ENCODE results near the gene MAST4. TPM values are rescaled to one million over a fixed set of nuclear protein-coding genes. Genes with fewer than 3 reads are reported as not detected.

Gene MAST4
- total RNA-seq, 2 donors from 2014 or later: 9.5 to 20.8 TPM

DNA sequence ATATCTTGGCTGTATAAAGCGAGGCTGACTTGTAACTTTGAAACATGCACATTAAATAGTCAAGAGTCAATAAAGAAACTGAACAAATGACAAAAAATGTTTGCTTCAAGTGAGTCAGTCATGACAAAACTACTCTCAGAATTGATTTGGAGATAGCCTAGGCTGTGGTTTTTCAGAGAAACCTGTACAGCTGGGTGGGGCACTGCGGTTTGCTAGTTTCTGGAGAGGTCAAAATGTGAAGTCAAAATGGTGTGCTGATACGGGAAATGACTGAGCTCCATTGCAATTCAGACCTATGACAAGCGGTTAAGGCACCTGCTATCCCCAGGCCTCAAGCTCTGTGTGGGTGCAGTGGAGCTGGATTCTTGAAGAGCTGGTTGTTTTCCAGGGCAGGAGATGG is 610.7 kb downstream of the MAST4 start:
- Histone ChIP-seq H3K9ac (ENCODE audit: low read depth in 2 of 2, low read length in 2 of 2) (no peak overlapping the region), H3K4me1 (peaks cover 8% of the 10 kb centered on the region), H3K27me3 (no peaks in the 10 kb centered on the region), H3K36me3 (no peaks in the 10 kb centered on the region), H3K9me3 (no peaks in the 10 kb centered on the region), H3K27ac (peak overlapping the region; percentile 60), H3K4me3 (no peak overlapping the region)
- intact Hi-C loops (cut with DNase I): loop anchor here (5.0 to 10.0 kb wide), 3 partner anchors 40 to 395 kb away; no protein-coding TSS in a partner anchor
- TF ChIP-seq, protein P1, sequence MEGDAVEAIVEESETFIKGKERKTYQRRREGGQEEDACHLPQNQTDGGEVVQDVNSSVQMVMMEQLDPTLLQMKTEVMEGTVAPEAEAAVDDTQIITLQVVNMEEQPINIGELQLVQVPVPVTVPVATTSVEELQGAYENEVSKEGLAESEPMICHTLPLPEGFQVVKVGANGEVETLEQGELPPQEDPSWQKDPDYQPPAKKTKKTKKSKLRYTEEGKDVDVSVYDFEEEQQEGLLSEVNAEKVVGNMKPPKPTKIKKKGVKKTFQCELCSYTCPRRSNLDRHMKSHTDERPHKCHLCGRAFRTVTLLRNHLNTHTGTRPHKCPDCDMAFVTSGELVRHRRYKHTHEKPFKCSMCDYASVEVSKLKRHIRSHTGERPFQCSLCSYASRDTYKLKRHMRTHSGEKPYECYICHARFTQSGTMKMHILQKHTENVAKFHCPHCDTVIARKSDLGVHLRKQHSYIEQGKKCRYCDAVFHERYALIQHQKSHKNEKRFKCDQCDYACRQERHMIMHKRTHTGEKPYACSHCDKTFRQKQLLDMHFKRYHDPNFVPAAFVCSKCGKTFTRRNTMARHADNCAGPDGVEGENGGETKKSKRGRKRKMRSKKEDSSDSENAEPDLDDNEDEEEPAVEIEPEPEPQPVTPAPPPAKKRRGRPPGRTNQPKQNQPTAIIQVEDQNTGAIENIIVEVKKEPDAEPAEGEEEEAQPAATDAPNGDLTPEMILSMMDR (IDR thresholded peaks at IDR 0.05): no peak
- DNase-seq: peak; percentile 78

- Histone ChIP-seq H3K4me1 (peaks cover 8% of the 10 kb centered on the region), H3K9me3 (no peaks in the 10 kb centered on the region), H3K27me3 (no peaks in the 10 kb centered on the region), H3K9ac (ENCODE audit: low read depth in 2 of 2, low read length in 2 of 2) (no peak overlapping the region), H3K36me3 (no peaks in the 10 kb centered on the region), H3K4me3 (no peak overlapping the region), H3K27ac (no peak overlapping the region)
- DNase-seq: no peak
- intact Hi-C loops (cut with DNase I): loop anchor here (5.0 to 10.0 kb wide), 3 partner anchors 41 to 396 kb away; no protein-coding TSS in a partner anchor
- TF ChIP-seq, protein P1 (IDR thresholded peaks at IDR 0.05): no peak
Observed at GRCh38 chr5:67208403-67208802, 612.2 kb downstream of the MAST4 start.

GRCh38 chr5:67209141-67209771 is 613.1 kb downstream of the MAST4 start:
- Histone ChIP-seq H3K27ac (no peak overlapping the region), H3K9me3 (no peaks in the 10 kb centered on the region), H3K4me1 (peaks cover 6% of the 10 kb centered on the region), H3K27me3 (no peaks in the 10 kb centered on the region), H3K4me3 (no peak overlapping the region), H3K9ac (ENCODE audit: low read depth in 2 of 2, low read length in 2 of 2) (no peak overlapping the region), H3K36me3 (no peaks in the 10 kb centered on the region)
- intact Hi-C loops (cut with DNase I): loop anchor here (5.0 to 10.0 kb wide), 3 partner anchors 42 to 397 kb away; no protein-coding TSS in a partner anchor
- DNase-seq: peak; percentile 87
- TF ChIP-seq, protein P1 (IDR thresholded peaks at IDR 0.05): peak; percentile 87

DNA sequence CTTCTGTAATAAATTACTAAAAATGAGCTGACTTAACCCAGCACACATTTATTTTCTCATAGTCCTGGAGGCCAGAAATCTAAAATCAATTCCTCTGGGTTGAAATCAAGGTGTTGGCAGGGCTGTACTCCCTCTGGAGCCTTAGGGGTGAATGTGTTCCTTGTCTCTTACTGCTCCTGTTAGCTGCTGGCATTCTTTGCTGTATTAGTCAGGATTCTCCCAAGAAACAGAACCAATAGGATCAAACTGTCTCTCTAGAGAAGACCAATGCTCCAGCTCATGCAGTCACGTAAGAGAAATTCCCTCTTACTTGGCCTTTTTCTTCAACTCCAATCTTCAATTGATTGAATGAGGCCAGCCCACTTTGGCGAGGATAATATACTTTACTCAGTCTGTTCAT is 615.7 kb downstream of the MAST4 start:
- Histone ChIP-seq H3K9me3 (no peaks in the 10 kb centered on the region), H3K4me1 (peaks cover 16% of the 10 kb centered on the region), H3K27ac (no peak overlapping the region), H3K9ac (ENCODE audit: low read depth in 2 of 2, low read length in 2 of 2) (no peak overlapping the region), H3K36me3 (no peaks in the 10 kb centered on the region), H3K27me3 (no peaks in the 10 kb centered on the region), H3K4me3 (no peak overlapping the region)
- intact Hi-C loops (cut with DNase I): no loop called here
- DNase-seq: no peak
- TF ChIP-seq, protein P1 (IDR thresholded peaks at IDR 0.05): no peak

DNA sequence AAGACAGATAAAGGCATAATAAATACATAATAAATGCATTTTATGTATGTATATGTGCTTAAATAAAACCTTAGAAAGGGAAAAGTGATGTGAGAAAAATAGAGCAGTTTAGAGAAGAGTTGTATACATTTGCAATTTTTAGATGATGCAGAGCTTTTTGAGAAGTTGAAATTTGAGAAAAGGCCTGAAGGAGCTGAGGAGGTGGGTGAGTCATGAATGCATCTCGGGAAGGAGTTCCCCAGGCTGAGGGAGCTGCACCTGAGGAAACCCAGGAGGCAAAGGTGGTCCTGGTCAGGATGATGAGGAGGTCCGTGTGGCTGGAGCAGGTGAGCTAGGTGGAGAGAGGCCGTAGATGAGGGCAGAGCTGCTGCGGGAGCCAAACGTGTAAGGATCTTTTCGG is 617.8 kb downstream of the MAST4 start:
- Histone ChIP-seq H3K9me3 (no peaks in the 10 kb centered on the region), H3K36me3 (no peaks in the 10 kb centered on the region), H3K27me3 (no peaks in the 10 kb centered on the region), H3K4me1 (peaks cover 13% of the 10 kb centered on the region), H3K27ac (no peak overlapping the region), H3K4me3 (no peak overlapping the region), H3K9ac (ENCODE audit: low read depth in 2 of 2, low read length in 2 of 2) (no peak overlapping the region)
- intact Hi-C loops (cut with DNase I): no loop called here
- TF ChIP-seq, protein P1 (IDR thresholded peaks at IDR 0.05): no peak
- no peak for DNase-seq
